ENCODE measurements around the gene SPINT1.

The SPINT1 gene

GRCh38 chr15:40832903-40833302 is 10.9 kb upstream of the SPINT1 start:
- no peak overlapping the region for H3K27ac ChIP-seq (ENCODE audit: low read length)
- no peaks in the 10 kb centered on the region for H3K79me2 ChIP-seq (ENCODE audit: low read length)
- no peaks in the 10 kb centered on the region for H3K4me1 ChIP-seq (ENCODE audit: low read length)
- TF ChIP-seq EZH2phosphoT487 (IDR thresholded peaks at IDR 0.05; ENCODE audit: low read depth): no peak
- TF ChIP-seq, protein P1, sequence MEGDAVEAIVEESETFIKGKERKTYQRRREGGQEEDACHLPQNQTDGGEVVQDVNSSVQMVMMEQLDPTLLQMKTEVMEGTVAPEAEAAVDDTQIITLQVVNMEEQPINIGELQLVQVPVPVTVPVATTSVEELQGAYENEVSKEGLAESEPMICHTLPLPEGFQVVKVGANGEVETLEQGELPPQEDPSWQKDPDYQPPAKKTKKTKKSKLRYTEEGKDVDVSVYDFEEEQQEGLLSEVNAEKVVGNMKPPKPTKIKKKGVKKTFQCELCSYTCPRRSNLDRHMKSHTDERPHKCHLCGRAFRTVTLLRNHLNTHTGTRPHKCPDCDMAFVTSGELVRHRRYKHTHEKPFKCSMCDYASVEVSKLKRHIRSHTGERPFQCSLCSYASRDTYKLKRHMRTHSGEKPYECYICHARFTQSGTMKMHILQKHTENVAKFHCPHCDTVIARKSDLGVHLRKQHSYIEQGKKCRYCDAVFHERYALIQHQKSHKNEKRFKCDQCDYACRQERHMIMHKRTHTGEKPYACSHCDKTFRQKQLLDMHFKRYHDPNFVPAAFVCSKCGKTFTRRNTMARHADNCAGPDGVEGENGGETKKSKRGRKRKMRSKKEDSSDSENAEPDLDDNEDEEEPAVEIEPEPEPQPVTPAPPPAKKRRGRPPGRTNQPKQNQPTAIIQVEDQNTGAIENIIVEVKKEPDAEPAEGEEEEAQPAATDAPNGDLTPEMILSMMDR (IDR thresholded peaks at IDR 0.05; ENCODE audit: low read depth, low read length): no peak
- no peaks in the 10 kb centered on the region for H4K20me1 ChIP-seq (ENCODE audit: insufficient read depth, low read length)
- H3K9ac ChIP-seq (ENCODE audit: low read length): no peak overlapping the region
- H3K36me3 ChIP-seq (replicated peaks; ENCODE audit: low read depth, low read length): no peaks in the 10 kb centered on the region
- no peaks in the 10 kb centered on the region for H3K27me3 ChIP-seq (ENCODE audit: low read depth, low read length)
- no peak overlapping the region for H3K4me2 ChIP-seq (ENCODE audit: low read length)
- H3K9me3 ChIP-seq (ENCODE audit: insufficient read depth, low read length): no peaks in the 10 kb centered on the region
- H3K4me3 ChIP-seq (ENCODE audit: low read length): no peak overlapping the region
- no peak overlapping the region for H2AFZ ChIP-seq (ENCODE audit: low read depth, low read length)

- no peaks in the 10 kb centered on the region for H3K9me3 ChIP-seq (ENCODE audit: insufficient read depth, low read length)
- no peak overlapping the region for H3K4me2 ChIP-seq (ENCODE audit: low read length)
- no peaks in the 10 kb centered on the region for H3K4me1 ChIP-seq (ENCODE audit: low read length)
- no peak overlapping the region for H3K27ac ChIP-seq (ENCODE audit: low read length)
- no peak for TF ChIP-seq EZH2phosphoT487 (IDR thresholded peaks at IDR 0.05; ENCODE audit: low read depth)
- TF ChIP-seq, protein P1 (IDR thresholded peaks at IDR 0.05; ENCODE audit: low read depth, low read length): no peak
- no peak overlapping the region for H2AFZ ChIP-seq (ENCODE audit: low read depth, low read length)
- no peaks in the 10 kb centered on the region for H4K20me1 ChIP-seq (ENCODE audit: insufficient read depth, low read length)
- H3K27me3 ChIP-seq (ENCODE audit: low read depth, low read length): no peaks in the 10 kb centered on the region
- H3K9ac ChIP-seq (ENCODE audit: low read length): no peak overlapping the region
- no peak overlapping the region for H3K4me3 ChIP-seq (ENCODE audit: low read length)
- H3K79me2 ChIP-seq (ENCODE audit: low read length): no peaks in the 10 kb centered on the region
- no peaks in the 10 kb centered on the region for H3K36me3 ChIP-seq (replicated peaks; ENCODE audit: low read depth, low read length)
Measured at GRCh38 chr15:40836020-40836419, 7.8 kb upstream of the SPINT1 start.

GRCh38 chr15:40838756-40839155 is 5.1 kb upstream of the SPINT1 start:
- Histone ChIP-seq H3K9me3 (ENCODE audit: insufficient read depth, low read length) (no peaks in the 10 kb centered on the region), H3K27me3 (ENCODE audit: low read depth, low read length) (no peaks in the 10 kb centered on the region), H4K20me1 (ENCODE audit: insufficient read depth, low read length) (no peaks in the 10 kb centered on the region), H3K79me2 (ENCODE audit: low read length) (no peaks in the 10 kb centered on the region), H3K36me3 (replicated peaks; ENCODE audit: low read depth, low read length) (no peaks in the 10 kb centered on the region), H2AFZ (ENCODE audit: low read depth, low read length) (no peak overlapping the region), H3K27ac (ENCODE audit: low read length) (no peak overlapping the region), H3K4me3 (ENCODE audit: low read length) (no peak overlapping the region), H3K4me1 (ENCODE audit: low read length) (no peaks in the 10 kb centered on the region), H3K9ac (ENCODE audit: low read length) (no peak overlapping the region), H3K4me2 (ENCODE audit: low read length) (no peak overlapping the region)
- TF ChIP-seq EZH2phosphoT487 (IDR thresholded peaks at IDR 0.05; ENCODE audit: low read depth): no peak
- TF ChIP-seq, protein P1 (IDR thresholded peaks at IDR 0.05; ENCODE audit: low read depth, low read length): no peak

GRCh38 chr15:40841741-40842140 is 2.1 kb upstream of the SPINT1 start:
- no peaks in the 10 kb centered on the region for H3K79me2 ChIP-seq (ENCODE audit: low read length)
- no peaks in the 10 kb centered on the region for H3K9me3 ChIP-seq (ENCODE audit: insufficient read depth, low read length)
- H3K9ac ChIP-seq (ENCODE audit: low read length): no peak overlapping the region
- no peak overlapping the region for H3K27ac ChIP-seq (ENCODE audit: low read length)
- TF ChIP-seq, protein P1 (IDR thresholded peaks at IDR 0.05; ENCODE audit: low read depth, low read length): no peak
- TF ChIP-seq EZH2phosphoT487 (IDR thresholded peaks at IDR 0.05; ENCODE audit: low read depth): no peak
- no peaks in the 10 kb centered on the region for H3K36me3 ChIP-seq (replicated peaks; ENCODE audit: low read depth, low read length)
- no peak overlapping the region for H3K4me2 ChIP-seq (ENCODE audit: low read length)
- H3K27me3 ChIP-seq (ENCODE audit: low read depth, low read length): no peaks in the 10 kb centered on the region
- H2AFZ ChIP-seq (ENCODE audit: low read depth, low read length): no peak overlapping the region
- H3K4me3 ChIP-seq (ENCODE audit: low read length): no peak overlapping the region
- H4K20me1 ChIP-seq (ENCODE audit: insufficient read depth, low read length): no peaks in the 10 kb centered on the region
- H3K4me1 ChIP-seq (ENCODE audit: low read length): peaks cover 7% of the 10 kb centered on the region
